Sigmoid colon (tissue), 7 donors: ENCODE measurements around the gene ELFN1. TPM values are rescaled to one million over a fixed set of nuclear protein-coding genes. Genes with fewer than 3 reads are reported as not detected.

Source experiments
- DNase-seq: peaks from one replicate; pipeline ENCODE4 v3.0.0-alpha.2; 2019
- H3K27ac ChIP-seq, 4 donors: fragments of 200-600 bp; sonication (generic); one replicate each; pipeline ENCODE4 v1.5.1; 2016 to 2019; ENCODE audit warnings: mild to moderate bottlenecking in 1 of 4
- H3K27me3 ChIP-seq, 3 donors: fragments of 200-600 bp; sonication (generic); one replicate each; pipeline ENCODE4 v1.5.1; 2019; ENCODE audit warnings: mild to moderate bottlenecking in 1 of 3
- H3K36me3 ChIP-seq, 4 donors: fragments of 200-600 bp; sonication (generic); one replicate each; pipeline ENCODE4 v1.5.1; 2016 to 2019
- H3K4me1 ChIP-seq, 4 donors: fragments of 200-600 bp; sonication (generic); one replicate each; pipeline ENCODE4 v1.5.1; 2017 to 2019
- H3K4me3 ChIP-seq, 4 donors: fragments of 200-600 bp; sonication (generic); one replicate each; pipeline ENCODE4 v1.5.1; 2017 to 2019; ENCODE audit warnings: mild to moderate bottlenecking in 2 of 4, moderate library complexity in 1 of 4
- H3K9me3 ChIP-seq, 4 donors: fragments of 200-600 bp in 3 of 4; sonication (generic) in 3 of 4; one replicate each; pipeline versions ENCODE4 v1.5.1 to v1.6.1; 2013 to 2019
- CTCF ChIP-seq, 4 experiments: fragments of 450-650 bp in 3 of 4; fragments of 200-600 bp in 1 of 4; IDR thresholded peaks; one replicate each; pipeline ENCODE4 v1.5.1; 2016 to 2019; ENCODE audit warnings: antibody characterized with exemption in 4 of 4, mild to moderate bottlenecking in 3 of 4, moderate library complexity in 2 of 4
- EP300 ChIP-seq, 4 donors: sonication (generic); formaldehyde crosslinking; IDR thresholded peaks; one replicate each; pipeline ENCODE4 v1.6.1; 2017; ENCODE audit warnings: antibody characterized with exemption in 4 of 4
- POLR2A ChIP-seq, 2 donors: fragments of 450-650 bp; IDR thresholded peaks; one replicate each; pipeline ENCODE4 v1.6.1; 2016; ENCODE audit warnings: antibody characterized with exemption in 2 of 2, mild to moderate bottlenecking in 2 of 2, moderate library complexity in 2 of 2
- POLR2AphosphoS5 ChIP-seq, 4 donors: sonication (generic); formaldehyde crosslinking; IDR thresholded peaks; one replicate each; pipeline ENCODE4 v1.6.1; 2017; ENCODE audit warnings: antibody characterized with exemption in 4 of 4
- WGBS, 2 donors: extraction: QIAGEN DNeasy Blood & Tissue Kit; methylation state at CpG; one replicate each; pipeline ENCODE4 v1.1.7; 2013; 5-methylcytosine and 5-hydroxymethylcytosine counted together
- intact Hi-C: fragments of 100-400 bp; cut with DNase I; formaldehyde crosslinking; loops from one replicate; pipeline ENCODE4 v1.15.1; 2023
- polyA plus RNA-seq, 3 donors: library from polyadenylated mRNA; stranded (reverse); fragments of 200-250 nt; gene quantifications; one replicate each; pipeline ENCODE4 v1.2.3, GENCODE V29; 2013
- total RNA-seq, 4 donors: library from RNA; depleted of rRNA; stranded (reverse); fragments of >200 nt; gene quantifications; one replicate each; pipeline ENCODE4 v1.1.0, GENCODE V29; 2016
- donor health status: healthy with polysubstance abuse.
- donor health status: Bipolar disorder and iron deficiency.
- donor health status: healthy.

The ELFN1 gene
- total and polyA plus RNA-seq, 7 donors, result 0.33 to 0.83 (median 0.54) TPM; not detected in 2

- Histone ChIP-seq H3K4me1 (peaks cover 0 to 55% (median 53%) of the 10 kb centered on the region in 4 donors), H3K27me3 (peaks cover 73 to 98% (median 98%) of the 10 kb centered on the region in 3 donors)
- intact Hi-C loops, result loop anchor here (5.0 kb wide), 1 partner anchor 678 kb away; no protein-coding TSS in a partner anchor
Observed at GRCh38 chr7:1669064-1669951, 769 bp upstream of the ELFN1 start.

GRCh38 chr7:1670894-1671593, 967 bp downstream of the ELFN1 start:
- H3K27me3 ChIP-seq, result peaks cover 57 to 100% (median 100%) of the 10 kb centered on the region in 3 donors
- DNase-seq, result peak; percentile 39
- H3K9me3 ChIP-seq, result no peaks in the 10 kb centered on the region
- 22 to 28% methylated on average over 26 of the region's 26 CpGs for WGBS, 2 donors
- no peaks in the 10 kb centered on the region for H3K36me3 ChIP-seq
- TF ChIP-seq POLR2AphosphoS5 (IDR thresholded peaks at IDR 0.05) (no peak), POLR2A (IDR thresholded peaks at IDR 0.05) (no peak), EP300 (IDR thresholded peaks at IDR 0.05) (no peak), CTCF (IDR thresholded peaks at IDR 0.05) (no peak)
- no peak overlapping the region for H3K27ac ChIP-seq
- intact Hi-C loops, result no loop called here
- H3K4me1 ChIP-seq, result peaks cover 0 to 40% (median 38%) of the 10 kb centered on the region in 4 donors
- H3K4me3 ChIP-seq, result peak overlapping the region in 2 of 4 donors; percentile 12 to 31

More at GRCh38 chr7:1669064-1669951, 769 bp upstream of the ELFN1 start:
- Histone ChIP-seq H3K27ac (no peak overlapping the region), H3K36me3 (no peaks in the 10 kb centered on the region), H3K9me3 (no peaks in the 10 kb centered on the region), H3K4me3 (peak overlapping the region in 3 of 4 donors; percentile 12 to 35 (median 31))
- DNase-seq, result peak; percentile 17
- TF ChIP-seq EP300 (IDR thresholded peaks at IDR 0.05) (no peak), CTCF (IDR thresholded peaks at IDR 0.05) (no peak), POLR2AphosphoS5 (IDR thresholded peaks at IDR 0.05) (no peak), POLR2A (IDR thresholded peaks at IDR 0.05) (no peak)
- 7 to 12% methylated on average over 68 of the region's 68 CpGs for WGBS, 2 donors

GRCh38 chr7:1671594-1672451, 1.7 kb downstream of the ELFN1 start:
- peaks cover 0 to 32% (median 30%) of the 10 kb centered on the region in 4 donors for H3K4me1 ChIP-seq
- H3K36me3 ChIP-seq, result no peaks in the 10 kb centered on the region
- no peaks in the 10 kb centered on the region for H3K9me3 ChIP-seq
- no peak overlapping the region for H3K27ac ChIP-seq
- no peak overlapping the region for H3K4me3 ChIP-seq
- H3K27me3 ChIP-seq, result peaks cover 50 to 99% (median 93%) of the 10 kb centered on the region in 3 donors
- 69 to 79% methylated on average over 13 of the region's 13 CpGs for WGBS, 2 donors
- intact Hi-C loops, result no loop called here
- TF ChIP-seq POLR2A (IDR thresholded peaks at IDR 0.05), result no peak
- TF ChIP-seq CTCF (IDR thresholded peaks at IDR 0.05), result no peak
- TF ChIP-seq POLR2AphosphoS5 (IDR thresholded peaks at IDR 0.05), result no peak
- no peak for TF ChIP-seq EP300 (IDR thresholded peaks at IDR 0.05)
- peak; percentile 48 for DNase-seq

GRCh38 chr7:1672851-1673486, 2.9 kb downstream of the ELFN1 start:
- Histone ChIP-seq H3K4me3 (no peak overlapping the region), H3K27ac (no peak overlapping the region), H3K36me3 (no peaks in the 10 kb centered on the region), H3K9me3 (no peaks in the 10 kb centered on the region), H3K4me1 (peaks cover 0 to 21% (median 19%) of the 10 kb centered on the region in 4 donors), H3K27me3 (peaks cover 41 to 94% (median 82%) of the 10 kb centered on the region in 3 donors)
- DNase-seq, result peak; percentile 40
- WGBS, 2 donors, result 63 to 75% methylated on average over 23 of the region's 23 CpGs
- TF ChIP-seq POLR2AphosphoS5 (IDR thresholded peaks at IDR 0.05), result no peak
- no peak for TF ChIP-seq EP300 (IDR thresholded peaks at IDR 0.05)
- TF ChIP-seq CTCF (IDR thresholded peaks at IDR 0.05), result no peak
- TF ChIP-seq POLR2A (IDR thresholded peaks at IDR 0.05), result no peak
- intact Hi-C loops, result no loop called here
